Activated T-helper 1 cell treated with Interleukin-2 at 50 U/mL for 16 hours (primary cell): ENCODE results near the gene FOXF2.
"Not testable (repeated sequence)": the region's sequence is repeated elsewhere in the genome, so short reads cannot be mapped to it uniquely, and the experiment has no call there.

ENCODE experiments used
- DNase-seq: peaks from one replicate; pipeline ENCODE4 v3.0.0-alpha.2; 2020; ENCODE audit warnings: low read depth

The FOXF2 gene

GRCh38 chr6:1389369-1390132 lies at the start of gene FOXF2:
TSS of gene FOXF2 (plus strand) at chr6:1389576. CDS start at chr6:1389948, 372 bp downstream.
- DNase-seq, result no peak

- DNase-seq, result no peak
Measured at GRCh38 chr6:1346101-1346500, 43.3 kb upstream of the FOXF2 start.

- DNase-seq, result no peak
Measured at GRCh38 chr6:1346558-1347091, 42.8 kb upstream of the FOXF2 start.

- DNase-seq, result no peak
Measured at GRCh38 chr6:1347161-1347560, 42.2 kb upstream of the FOXF2 start.

GRCh38 chr6:1348675-1349074 lies 40.7 kb upstream of the FOXF2 start:
- DNase-seq, result no peak

GRCh38 chr6:1349655-1350054 lies 39.7 kb upstream of the FOXF2 start:
- DNase-seq, result no peak

- no peak for DNase-seq
Measured at GRCh38 chr6:1351381-1352008, 37.9 kb upstream of the FOXF2 start.

GRCh38 chr6:1355068-1355467 lies 34.3 kb upstream of the FOXF2 start:
- DNase-seq, result not testable (repeated sequence)

- DNase-seq, result not testable (repeated sequence)
Measured at GRCh38 chr6:1361717-1362116, 27.7 kb upstream of the FOXF2 start.

- DNase-seq, result no peak
Measured at GRCh38 chr6:1362643-1363042, 26.7 kb upstream of the FOXF2 start.

- DNase-seq, result no peak
Measured at GRCh38 chr6:1363298-1363697, 26.1 kb upstream of the FOXF2 start.

- no peak for DNase-seq
Measured at GRCh38 chr6:1363729-1364572, 25.4 kb upstream of the FOXF2 start.

- DNase-seq, result no peak
Measured at GRCh38 chr6:1364791-1365190, 24.6 kb upstream of the FOXF2 start.

GRCh38 chr6:1365686-1366085 lies 23.7 kb upstream of the FOXF2 start:
- no peak for DNase-seq

GRCh38 chr6:1367771-1368170 lies 21.6 kb upstream of the FOXF2 start:
- no peak for DNase-seq

GRCh38 chr6:1368940-1369339 lies 20.4 kb upstream of the FOXF2 start:
- DNase-seq, result no peak

- not testable (repeated sequence) for DNase-seq
Measured at GRCh38 chr6:1369695-1370094, 19.7 kb upstream of the FOXF2 start.

GRCh38 chr6:1371933-1372332 lies 17.4 kb upstream of the FOXF2 start:
- no peak for DNase-seq

- DNase-seq, result no peak
Measured at GRCh38 chr6:1372690-1373089, 16.7 kb upstream of the FOXF2 start.

GRCh38 chr6:1376653-1377052 lies 12.7 kb upstream of the FOXF2 start:
- no peak for DNase-seq

- no peak for DNase-seq
Measured at GRCh38 chr6:1377526-1377925, 11.8 kb upstream of the FOXF2 start.
